Ishikawa (cell line): ENCODE data around the gene NDUFS1.

Source experiments
- CEBPB ChIP-seq: IDR thresholded peaks from 2 replicates; pipeline ENCODE4 v1.6.1; 2012
- EGR1 ChIP-seq: IDR thresholded peaks from 2 replicates; pipeline ENCODE4 v1.6.1; 2012
- NFIC ChIP-seq: IDR thresholded peaks from 2 replicates; pipeline ENCODE4 v1.6.1; 2012
- TAF1 ChIP-seq: IDR thresholded peaks from 2 replicates; pipeline ENCODE4 v1.6.1; 2012; ENCODE audit warnings: low read depth, mild to moderate bottlenecking

- TF ChIP-seq TAF1 (no peak), EGR1 (no peak), CEBPB (no peak), NFIC (no peak)
Observed at GRCh38 chr2:206164261-206164862, 5.1 kb upstream of the NDUFS1 start.
